ENCODE data around the gene C2CD2.
"Not testable (repeated sequence)": the region's sequence is repeated elsewhere in the genome, so short reads cannot be mapped to it uniquely, and the experiment has no call there.

The C2CD2 gene

GRCh38 chr21:41975391-41976272, 21.8 kb upstream of the C2CD2 start:
- no peak for DNase-seq (ENCODE audit: low spot score)

GRCh38 chr21:41974752-41975053, 20.9 kb upstream of the C2CD2 start:
- no peak for DNase-seq (ENCODE audit: low spot score)

- peak; percentile 40 for DNase-seq (ENCODE audit: low spot score)
Observed at GRCh38 chr21:41973861-41974751, 20.3 kb upstream of the C2CD2 start.

- DNase-seq (ENCODE audit: low spot score), result no peak
Observed at GRCh38 chr21:41973427-41973831, 19.6 kb upstream of the C2CD2 start.

GRCh38 chr21:41972511-41973205, 18.8 kb upstream of the C2CD2 start:
- no peak for DNase-seq (ENCODE audit: low spot score)

GRCh38 chr21:41971891-41972290, 18.1 kb upstream of the C2CD2 start:
- DNase-seq (ENCODE audit: low spot score), result no peak

- DNase-seq (ENCODE audit: low spot score), result no peak
Observed at GRCh38 chr21:41970751-41971653, 17.2 kb upstream of the C2CD2 start.

GRCh38 chr21:41970106-41970391, 16.2 kb upstream of the C2CD2 start:
- no peak for DNase-seq (ENCODE audit: low spot score)

- DNase-seq (ENCODE audit: low spot score), result no peak
Observed at GRCh38 chr21:41967708-41968107, 13.9 kb upstream of the C2CD2 start.

- DNase-seq (ENCODE audit: low spot score), result no peak
Observed at GRCh38 chr21:41966872-41967621, 13.2 kb upstream of the C2CD2 start.

GRCh38 chr21:41966041-41966833, 12.4 kb upstream of the C2CD2 start:
- DNase-seq (ENCODE audit: low spot score), result no peak

- no peak for DNase-seq (ENCODE audit: low spot score)
Observed at GRCh38 chr21:41965461-41966013, 11.7 kb upstream of the C2CD2 start.

GRCh38 chr21:41965045-41965444, 11.2 kb upstream of the C2CD2 start:
- no peak for DNase-seq (ENCODE audit: low spot score)

- DNase-seq (ENCODE audit: low spot score), result no peak
Observed at GRCh38 chr21:41964171-41964570, 10.4 kb upstream of the C2CD2 start.

GRCh38 chr21:41962425-41962966, 8.7 kb upstream of the C2CD2 start:
- no peak for DNase-seq (ENCODE audit: low spot score)

GRCh38 chr21:41961753-41962152, 7.9 kb upstream of the C2CD2 start:
- no peak for DNase-seq (ENCODE audit: low spot score)

GRCh38 chr21:41961282-41961701, 7.5 kb upstream of the C2CD2 start:
- no peak for DNase-seq (ENCODE audit: low spot score)

GRCh38 chr21:41960386-41960785, 6.6 kb upstream of the C2CD2 start:
- DNase-seq (ENCODE audit: low spot score), result no peak

GRCh38 chr21:41959697-41960096, 5.9 kb upstream of the C2CD2 start:
- not testable (repeated sequence) for DNase-seq (ENCODE audit: low spot score)

All from AG20443 (cell line).